Breast epithelium (tissue), 4 donors: ENCODE measurements around the gene NUMB. TPM values are rescaled to one million over a fixed set of nuclear protein-coding genes. Genes with fewer than 3 reads are reported as not detected.

ENCODE experiments used
- DNase-seq, 2 donors: peaks; one replicate each; pipeline ENCODE4 v3.0.0-alpha.2; 2019; ENCODE audit warnings: low spot score in 2 of 2
- H3K27ac ChIP-seq, 2 donors: fragments of 200-600 bp; sonication (generic) in 1 of 2; one replicate each; pipeline ENCODE4 v1.5.1; 2016 to 2019; ENCODE audit warnings: mild to moderate bottlenecking in 1 of 2
- H3K27me3 ChIP-seq, 2 donors: fragments of 200-600 bp; sonication (generic) in 1 of 2; one replicate each; pipeline versions ENCODE4 v1.5.1 to v1.6.0; 2017 to 2019; ENCODE audit warnings: control low read depth in 1 of 2, mild to moderate bottlenecking in 1 of 2
- H3K36me3 ChIP-seq: fragments of 200-600 bp; one replicate; pipeline ENCODE4 v1.5.1; 2019
- H3K4me1 ChIP-seq, 2 donors: fragments of 200-600 bp; sonication (generic); one replicate each; pipeline ENCODE4 v1.5.1; 2016 to 2019; ENCODE audit warnings: control low read depth in 1 of 2
- H3K4me3 ChIP-seq, 3 donors: fragments of 200-600 bp; sonication (generic); 1 replicate in 2 of 3; 2 replicates in 1 of 3; pipeline ENCODE4 v1.5.1; 2016 to 2019; ENCODE audit warnings: mild to moderate bottlenecking in 3 of 3, moderate library complexity in 2 of 3
- H3K9me3 ChIP-seq, 2 donors: fragments of 200-600 bp; sonication (generic) in 1 of 2; one replicate each; pipeline ENCODE4 v1.5.1; 2016 to 2019; ENCODE audit warnings: control low read depth in 1 of 2
- POLR2A ChIP-seq: fragments of 450-650 bp; IDR thresholded peaks from one replicate; pipeline ENCODE4 v1.6.1; 2016; ENCODE audit warnings: antibody characterized with exemption, mild to moderate bottlenecking, moderate library complexity
- POLR2AphosphoS5 ChIP-seq, 3 donors: sonication (generic); formaldehyde crosslinking; IDR thresholded peaks; one replicate each; pipeline ENCODE4 v1.6.1; 2017; ENCODE audit warnings: antibody characterized with exemption in 3 of 3
- intact Hi-C: fragments of 100-400 bp; cut with DNase I; formaldehyde crosslinking; loops from one replicate; pipeline ENCODE4 v1.15.1; 2023; ENCODE audit warnings: low total_unique reads
- total RNA-seq, 3 donors: library from RNA; depleted of rRNA; stranded (reverse); fragments of >200 nt; gene quantifications; one replicate each; pipeline ENCODE4 v1.1.0, GENCODE V29; 2016
- TF ChIP-seq, protein P1 (sequence below), 3 donors: fragments of 450-650 bp; IDR thresholded peaks; one replicate each; pipeline ENCODE4 v1.5.1; 2016 to 2017; ENCODE audit warnings: antibody characterized with exemption in 3 of 3, mild to moderate bottlenecking in 3 of 3, moderate library complexity in 3 of 3

The NUMB gene
- total RNA-seq, 3 donors from 2014 or later, result 49.6 to 84.0 (median 61.6) TPM

- Histone ChIP-seq H3K36me3 (no peaks in the 10 kb centered on the region), H3K9me3 (no peaks in the 10 kb centered on the region), H3K4me3 (peak overlapping the region in 1 of 3 donors; percentile 99), H3K27me3 (no peaks in the 10 kb centered on the region), H3K27ac (no peak overlapping the region), H3K4me1 (peaks cover 4 to 5% of the 10 kb centered on the region in 2 donors)
- DNase-seq, result no peak
- intact Hi-C loops, result no loop called here
- TF ChIP-seq, protein P1, sequence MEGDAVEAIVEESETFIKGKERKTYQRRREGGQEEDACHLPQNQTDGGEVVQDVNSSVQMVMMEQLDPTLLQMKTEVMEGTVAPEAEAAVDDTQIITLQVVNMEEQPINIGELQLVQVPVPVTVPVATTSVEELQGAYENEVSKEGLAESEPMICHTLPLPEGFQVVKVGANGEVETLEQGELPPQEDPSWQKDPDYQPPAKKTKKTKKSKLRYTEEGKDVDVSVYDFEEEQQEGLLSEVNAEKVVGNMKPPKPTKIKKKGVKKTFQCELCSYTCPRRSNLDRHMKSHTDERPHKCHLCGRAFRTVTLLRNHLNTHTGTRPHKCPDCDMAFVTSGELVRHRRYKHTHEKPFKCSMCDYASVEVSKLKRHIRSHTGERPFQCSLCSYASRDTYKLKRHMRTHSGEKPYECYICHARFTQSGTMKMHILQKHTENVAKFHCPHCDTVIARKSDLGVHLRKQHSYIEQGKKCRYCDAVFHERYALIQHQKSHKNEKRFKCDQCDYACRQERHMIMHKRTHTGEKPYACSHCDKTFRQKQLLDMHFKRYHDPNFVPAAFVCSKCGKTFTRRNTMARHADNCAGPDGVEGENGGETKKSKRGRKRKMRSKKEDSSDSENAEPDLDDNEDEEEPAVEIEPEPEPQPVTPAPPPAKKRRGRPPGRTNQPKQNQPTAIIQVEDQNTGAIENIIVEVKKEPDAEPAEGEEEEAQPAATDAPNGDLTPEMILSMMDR (IDR thresholded peaks at IDR 0.05), result no peak
- no peak for TF ChIP-seq POLR2A
These were observed 34.3 kb upstream of the NUMB start for GRCh38 chr14:73492670-73493069.

GRCh38 chr14:73492043-73492552, 33.8 kb upstream of the NUMB start:
- H3K9me3 ChIP-seq, result no peaks in the 10 kb centered on the region
- intact Hi-C loops, result no loop called here
- peak overlapping the region; percentile 58 to 99 (median 83) for H3K4me3 ChIP-seq
- TF ChIP-seq POLR2A (no peak), POLR2AphosphoS5 (IDR thresholded peaks at IDR 0.05) (no peak)
- TF ChIP-seq, protein P1 (IDR thresholded peaks at IDR 0.05), result no peak
- H3K27ac ChIP-seq, result peak overlapping the region in 1 of 2 donors; percentile 93
- DNase-seq, result no peak
- no peaks in the 10 kb centered on the region for H3K27me3 ChIP-seq
- peaks cover 4 to 5% of the 10 kb centered on the region in 2 donors for H3K4me1 ChIP-seq
- H3K36me3 ChIP-seq, result no peaks in the 10 kb centered on the region

DNA sequence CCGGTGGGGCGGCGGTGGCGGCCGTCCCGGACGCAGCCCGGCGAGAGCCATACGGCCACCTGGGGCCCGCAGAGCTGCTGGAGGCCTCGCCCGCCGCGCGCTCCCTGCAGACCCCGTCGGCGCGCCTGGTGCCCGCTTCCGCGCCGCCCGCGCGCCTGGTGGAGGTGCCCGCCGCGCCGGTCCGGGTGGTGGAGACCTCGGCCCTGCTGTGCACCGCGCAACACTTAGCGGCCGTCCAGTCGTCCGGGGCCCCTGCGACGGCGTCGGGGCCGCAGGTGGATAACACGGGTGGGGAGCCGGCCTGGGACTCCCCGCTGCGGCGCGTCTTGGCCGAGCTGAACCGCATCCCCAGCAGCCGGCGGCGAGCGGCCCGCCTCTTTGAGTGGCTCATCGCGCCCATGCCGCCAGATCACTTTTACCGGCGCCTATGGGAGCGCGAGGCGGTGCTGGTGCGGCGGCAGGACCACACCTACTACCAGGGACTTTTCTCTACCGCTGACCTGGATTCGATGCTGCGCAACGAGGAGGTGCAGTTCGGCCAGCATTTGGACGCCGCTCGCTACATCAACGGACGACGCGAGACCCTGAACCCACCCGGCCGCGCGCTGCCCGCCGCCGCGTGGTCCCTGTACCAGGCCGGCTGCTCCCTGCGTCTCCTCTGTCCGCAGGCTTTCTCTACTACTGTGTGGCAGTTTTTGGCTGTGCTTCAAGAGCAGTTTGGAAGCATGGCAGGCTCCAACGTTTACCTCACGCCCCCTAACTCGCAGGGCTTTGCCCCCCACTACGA, 33.1 kb upstream of the NUMB start:
- Histone ChIP-seq H3K36me3 (no peaks in the 10 kb centered on the region), H3K27me3 (no peaks in the 10 kb centered on the region), H3K9me3 (no peaks in the 10 kb centered on the region), H3K27ac (peak overlapping the region; percentile 75 to 93), H3K4me1 (peaks cover 4 to 5% of the 10 kb centered on the region in 2 donors), H3K4me3 (peak overlapping the region; percentile 58 to 99 (median 83))
- TF ChIP-seq POLR2AphosphoS5 (IDR thresholded peaks at IDR 0.05) (no peak), POLR2A (peak; percentile 31)
- TF ChIP-seq, protein P1 (IDR thresholded peaks at IDR 0.05), result no peak
- intact Hi-C loops, result no loop called here
- peak in 1 of 2 donors; percentile 35 for DNase-seq

GRCh38 chr14:73489481-73490175, 31.3 kb upstream of the NUMB start:
- H3K9me3 ChIP-seq, result no peaks in the 10 kb centered on the region
- TF ChIP-seq, protein P1 (IDR thresholded peaks at IDR 0.05), result no peak
- TF ChIP-seq POLR2A (no peak), POLR2AphosphoS5 (IDR thresholded peaks at IDR 0.05) (no peak)
- H3K27me3 ChIP-seq, result no peaks in the 10 kb centered on the region
- H3K27ac ChIP-seq, result peak overlapping the region in 1 of 2 donors; percentile 75
- H3K4me3 ChIP-seq, result peak overlapping the region in 1 of 3 donors; percentile 83
- peaks cover 4 to 5% of the 10 kb centered on the region in 2 donors for H3K4me1 ChIP-seq
- intact Hi-C loops, result no loop called here
- H3K36me3 ChIP-seq, result no peaks in the 10 kb centered on the region
- DNase-seq, result no peak

GRCh38 chr14:73478684-73479083, 20.3 kb upstream of the NUMB start:
- no peak for DNase-seq
- Histone ChIP-seq H3K4me3 (no peak overlapping the region), H3K36me3 (no peaks in the 10 kb centered on the region), H3K9me3 (no peaks in the 10 kb centered on the region), H3K27me3 (no peaks in the 10 kb centered on the region), H3K4me1 (no peaks in the 10 kb centered on the region), H3K27ac (no peak overlapping the region)
- TF ChIP-seq, protein P1 (IDR thresholded peaks at IDR 0.05), result no peak
- TF ChIP-seq POLR2AphosphoS5 (IDR thresholded peaks at IDR 0.05), result no peak
- TF ChIP-seq POLR2A, result no peak
- intact Hi-C loops, result no loop called here
